HEK293 (cell line): ENCODE measurements around the gene FRMPD2.
A peak's percentile ranks its signal among the peaks of the same experiment; 100 is the strongest.

Experiments
- CTCF ChIA-PET: fragments of 350-600 bp; formaldehyde crosslinking; extraction: SDS; loops from one replicate; lab custom pipeline; 2021; ENCODE audit warnings: antibody characterized with exemption; lab: Yijun Ruan, JAX
- POLR2A ChIA-PET: fragments of 300-600 bp; formaldehyde crosslinking; extraction: SDS; loops from one replicate; lab custom pipeline; 2020; ENCODE audit warnings: antibody characterized with exemption, inconsistent platforms; lab: Yijun Ruan, JAX
- H3K27ac ChIP-seq: fragments of 200-500 bp; sonication (Bioruptor generic); 2 replicates; pipeline ENCODE4 v1.5.1; 2014; ENCODE audit warnings: low read depth, low read length, control low read depth, inconsistent platforms; ENCODE audit errors: extremely low read depth
- H3K36me3 ChIP-seq, 2 experiments: fragments of 200-500 bp in 1 of 2; sonication (Bioruptor generic) in 1 of 2; 1 replicate in 1 of 2; 2 replicates in 1 of 2; pipeline ENCODE4 v1.5.1; 2014 to 2017; ENCODE audit warnings: inconsistent platforms in 2 of 2, low read length in 2 of 2; ENCODE audit not compliant: control insufficient read depth in 2 of 2, insufficient read depth in 1 of 2
- H3K4me1 ChIP-seq: fragments of 200-500 bp; sonication (Bioruptor generic); 2 replicates; pipeline ENCODE4 v1.5.1; 2014; ENCODE audit warnings: mild to moderate bottlenecking, low read length, inconsistent platforms; ENCODE audit not compliant: control insufficient read depth, insufficient read depth
- H3K4me3 ChIP-seq: 2 replicates; pipeline ENCODE4 v1.5.1; 2011; ENCODE audit warnings: low read depth, mild to moderate bottlenecking, control low read depth, low read length, moderate library complexity
- H3K9me3 ChIP-seq: fragments of 200-500 bp; sonication (Bioruptor generic); 2 replicates; pipeline ENCODE4 v1.5.1; 2014; ENCODE audit warnings: low read depth, low read length, inconsistent platforms; ENCODE audit not compliant: control insufficient read depth, insufficient read depth
- GLI4 ChIP-seq: fragments of 450-650 bp; formaldehyde crosslinking; IDR thresholded peaks from 2 replicates; pipeline ENCODE4 v1.5.1; 2016; ENCODE audit warnings: missing biosample characterization, missing genetic modification characterization
- HOXC10 ChIP-seq: sonication (generic); formaldehyde crosslinking; IDR thresholded peaks from 2 replicates; pipeline ENCODE4 v1.8.1; 2023; ENCODE audit warnings: mild to moderate bottlenecking, missing genetic modification reagents
- ZFP37 ChIP-seq: fragments of 450-650 bp; formaldehyde crosslinking; IDR thresholded peaks from 2 replicates; pipeline ENCODE4 v1.5.1; 2016; ENCODE audit warnings: missing biosample characterization, missing genetic modification characterization
- ZNF112 ChIP-seq: fragments of 450-650 bp; formaldehyde crosslinking; IDR thresholded peaks from 2 replicates; pipeline ENCODE4 v1.5.0; 2017; ENCODE audit warnings: missing biosample characterization, missing genetic modification characterization
- ZNF133 ChIP-seq: fragments of 450-650 bp; formaldehyde crosslinking; IDR thresholded peaks from 2 replicates; pipeline ENCODE4 v1.5.1; 2016; ENCODE audit warnings: missing biosample characterization, missing genetic modification characterization
- ZNF221 ChIP-seq: fragments of 450-650 bp; formaldehyde crosslinking; IDR thresholded peaks from 2 replicates; pipeline ENCODE4 v1.5.1; 2017; ENCODE audit warnings: missing biosample characterization, missing genetic modification characterization, borderline replicate concordance
- ZNF404 ChIP-seq: fragments of 450-650 bp; formaldehyde crosslinking; IDR thresholded peaks from 2 replicates; pipeline ENCODE4 v1.5.1; 2017; ENCODE audit warnings: missing biosample characterization, missing genetic modification characterization
- ZNF488 ChIP-seq: fragments of 450-650 bp; formaldehyde crosslinking; IDR thresholded peaks from 2 replicates; pipeline ENCODE4 v1.5.1; 2016; ENCODE audit warnings: missing biosample characterization, missing genetic modification characterization
- ZNF621 ChIP-seq: fragments of 450-650 bp; formaldehyde crosslinking; IDR thresholded peaks from 2 replicates; pipeline ENCODE4 v1.5.1; 2017; ENCODE audit warnings: missing biosample characterization, missing genetic modification characterization
- ZNF776 ChIP-seq: fragments of 450-650 bp; formaldehyde crosslinking; IDR thresholded peaks from 2 replicates; pipeline ENCODE4 v1.5.0; 2017; ENCODE audit warnings: missing biosample characterization, missing genetic modification characterization, borderline replicate concordance
- ZNF785 ChIP-seq: fragments of 450-650 bp; formaldehyde crosslinking; IDR thresholded peaks from 2 replicates; pipeline ENCODE4 v1.5.1; 2016; ENCODE audit warnings: missing biosample characterization, missing genetic modification characterization
- ZNF792 ChIP-seq: fragments of 450-650 bp; formaldehyde crosslinking; IDR thresholded peaks from 2 replicates; pipeline ENCODE4 v1.5.1; 2016; ENCODE audit warnings: missing biosample characterization, missing genetic modification characterization
- ZXDB ChIP-seq: fragments of 450-650 bp; formaldehyde crosslinking; IDR thresholded peaks from 2 replicates; pipeline ENCODE4 v1.5.1; 2016; ENCODE audit warnings: missing biosample characterization, missing genetic modification characterization
- TF ChIP-seq, protein P1 (sequence below): fragments of 450-650 bp; formaldehyde crosslinking; IDR thresholded peaks from 2 replicates; pipeline ENCODE4 v1.5.1; 2016; ENCODE audit warnings: missing biosample characterization, missing genetic modification characterization
- TF ChIP-seq, protein P2 (sequence below): fragments of 450-650 bp; formaldehyde crosslinking; IDR thresholded peaks from 2 replicates; pipeline ENCODE4 v1.5.1; 2016; ENCODE audit warnings: missing biosample characterization, missing genetic modification characterization
- TF ChIP-seq, protein P3 (sequence below): fragments of 450-650 bp; formaldehyde crosslinking; IDR thresholded peaks from 2 replicates; pipeline ENCODE4 v1.5.1; 2016; ENCODE audit warnings: missing biosample characterization, missing genetic modification characterization

FRMPD2 gene

DNA sequence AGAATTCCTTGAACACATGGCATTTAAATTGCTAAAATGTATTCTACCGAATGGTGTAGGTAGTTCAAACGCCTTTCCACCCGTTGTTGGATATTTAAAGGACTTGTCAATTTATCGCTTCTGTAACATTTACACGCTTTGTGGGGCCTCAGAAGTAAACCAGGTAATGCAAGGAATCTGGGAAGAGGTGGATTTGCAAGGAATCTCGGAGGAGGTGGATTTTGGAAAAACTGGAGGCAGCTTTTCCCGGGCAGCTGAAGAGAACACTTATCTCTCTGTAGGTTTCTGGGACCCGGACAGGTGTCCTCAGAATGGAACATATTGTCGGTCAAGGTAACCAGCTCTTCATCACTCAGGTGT lies 31.4 kb upstream of the FRMPD2 start:
- POLR2A ChIA-PET: interaction anchor here (1.1 kb wide), 1 partner anchor 8 kb away, joined by 3 read pairs; no protein-coding TSS in a partner anchor

DNA sequence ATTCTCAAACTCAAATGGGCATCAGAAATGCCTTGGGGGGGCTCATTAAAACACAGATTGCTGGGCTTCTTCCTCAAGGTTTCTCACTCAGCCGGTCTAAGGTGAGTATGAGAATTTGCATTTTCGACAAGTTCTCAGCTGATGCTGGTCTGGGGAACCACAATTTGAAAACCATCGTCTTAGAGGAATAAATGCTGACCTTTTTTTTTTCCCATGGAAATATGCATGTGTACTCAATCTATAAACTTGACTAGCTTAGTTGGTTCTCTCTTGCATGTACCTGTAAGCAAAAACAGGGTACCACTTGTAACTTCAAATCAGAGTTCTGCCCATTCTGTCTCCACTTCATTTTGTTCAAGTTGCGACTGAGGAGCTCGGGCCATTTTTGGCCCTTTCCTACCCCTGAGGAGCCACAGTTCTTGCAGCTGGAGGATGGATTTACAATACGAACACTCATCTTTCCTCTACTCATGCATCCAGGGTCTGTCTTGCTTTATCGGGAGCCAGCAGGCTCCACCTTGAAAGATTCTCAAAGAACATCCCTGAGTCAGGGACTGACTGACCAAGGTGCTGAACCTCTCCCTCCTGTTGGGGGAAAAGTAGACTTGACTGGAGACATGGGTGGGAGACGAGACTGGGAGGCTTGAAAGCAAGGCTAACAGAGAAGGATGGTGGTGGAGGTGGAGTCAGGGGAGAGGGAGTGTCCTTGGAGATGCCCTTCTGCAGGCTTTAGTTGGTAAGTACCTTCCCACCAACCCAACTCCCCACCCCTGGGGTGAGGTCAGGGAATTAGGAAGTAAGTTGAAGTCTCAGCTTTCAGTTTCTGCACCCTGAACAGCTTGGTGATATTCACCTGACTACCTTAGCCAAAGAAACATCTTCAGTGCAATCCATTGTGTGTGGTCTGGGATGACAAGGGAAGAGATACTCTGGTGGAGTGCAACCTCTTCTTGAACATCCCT lies 28.3 kb upstream of the FRMPD2 start:
- H3K4me3 ChIP-seq: no peak overlapping the region
- CTCF ChIA-PET: interaction anchor here (0.5 kb wide), 1 partner anchor 81 kb away, joined by 5 read pairs; no protein-coding TSS in a partner anchor
- H3K9me3 ChIP-seq: no peaks in the 10 kb centered on the region
- H3K4me1 ChIP-seq: 0 out of 2 replicates have a peak, but pooled peaks cover 3% of the 10 kb centered on the region
- POLR2A ChIA-PET: no interaction called here
- TF ChIP-seq ZNF404 (tag by site-specific recombination) (no peak), HOXC10 (CRISPR knock-in tag) (no peak), ZNF112 (tag by site-specific recombination) (no peak)
- TF ChIP-seq, protein P1, sequence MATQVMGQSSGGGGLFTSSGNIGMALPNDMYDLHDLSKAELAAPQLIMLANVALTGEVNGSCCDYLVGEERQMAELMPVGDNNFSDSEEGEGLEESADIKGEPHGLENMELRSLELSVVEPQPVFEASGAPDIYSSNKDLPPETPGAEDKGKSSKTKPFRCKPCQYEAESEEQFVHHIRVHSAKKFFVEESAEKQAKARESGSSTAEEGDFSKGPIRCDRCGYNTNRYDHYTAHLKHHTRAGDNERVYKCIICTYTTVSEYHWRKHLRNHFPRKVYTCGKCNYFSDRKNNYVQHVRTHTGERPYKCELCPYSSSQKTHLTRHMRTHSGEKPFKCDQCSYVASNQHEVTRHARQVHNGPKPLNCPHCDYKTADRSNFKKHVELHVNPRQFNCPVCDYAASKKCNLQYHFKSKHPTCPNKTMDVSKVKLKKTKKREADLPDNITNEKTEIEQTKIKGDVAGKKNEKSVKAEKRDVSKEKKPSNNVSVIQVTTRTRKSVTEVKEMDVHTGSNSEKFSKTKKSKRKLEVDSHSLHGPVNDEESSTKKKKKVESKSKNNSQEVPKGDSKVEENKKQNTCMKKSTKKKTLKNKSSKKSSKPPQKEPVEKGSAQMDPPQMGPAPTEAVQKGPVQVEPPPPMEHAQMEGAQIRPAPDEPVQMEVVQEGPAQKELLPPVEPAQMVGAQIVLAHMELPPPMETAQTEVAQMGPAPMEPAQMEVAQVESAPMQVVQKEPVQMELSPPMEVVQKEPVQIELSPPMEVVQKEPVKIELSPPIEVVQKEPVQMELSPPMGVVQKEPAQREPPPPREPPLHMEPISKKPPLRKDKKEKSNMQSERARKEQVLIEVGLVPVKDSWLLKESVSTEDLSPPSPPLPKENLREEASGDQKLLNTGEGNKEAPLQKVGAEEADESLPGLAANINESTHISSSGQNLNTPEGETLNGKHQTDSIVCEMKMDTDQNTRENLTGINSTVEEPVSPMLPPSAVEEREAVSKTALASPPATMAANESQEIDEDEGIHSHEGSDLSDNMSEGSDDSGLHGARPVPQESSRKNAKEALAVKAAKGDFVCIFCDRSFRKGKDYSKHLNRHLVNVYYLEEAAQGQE (tag by site-specific recombination): peak; percentile 81
- no peaks in the 10 kb centered on the region for H3K36me3 ChIP-seq
- H3K27ac ChIP-seq: no peak overlapping the region

More for the DNA sequence above, 31.4 kb upstream of the FRMPD2 start:
- Histone ChIP-seq H3K9me3 (no peaks in the 10 kb centered on the region), H3K4me3 (peak overlapping the region; percentile 27), H3K36me3 (no peaks in the 10 kb centered on the region), H3K27ac (no peak overlapping the region; the same call in 1 of the 2 replicates), H3K4me1 (peaks cover 9% of the 10 kb centered on the region; the same call in 1 of the 2 replicates)
- CTCF ChIA-PET: no interaction called here
- TF ChIP-seq ZFP37 (tag by site-specific recombination) (no peak), ZXDB (tag by site-specific recombination) (no peak), ZNF776 (tag by site-specific recombination) (no peak), ZNF133 (tag by site-specific recombination) (no peak), ZNF792 (tag by site-specific recombination) (no peak), ZNF488 (tag by site-specific recombination) (no peak), ZNF621 (tag by site-specific recombination) (no peak), ZNF221 (tag by site-specific recombination) (no peak), GLI4 (tag by site-specific recombination) (no peak), ZNF785 (tag by site-specific recombination) (no peak)
- TF ChIP-seq, protein P1 (tag by site-specific recombination): no peak
- TF ChIP-seq, protein P2, sequence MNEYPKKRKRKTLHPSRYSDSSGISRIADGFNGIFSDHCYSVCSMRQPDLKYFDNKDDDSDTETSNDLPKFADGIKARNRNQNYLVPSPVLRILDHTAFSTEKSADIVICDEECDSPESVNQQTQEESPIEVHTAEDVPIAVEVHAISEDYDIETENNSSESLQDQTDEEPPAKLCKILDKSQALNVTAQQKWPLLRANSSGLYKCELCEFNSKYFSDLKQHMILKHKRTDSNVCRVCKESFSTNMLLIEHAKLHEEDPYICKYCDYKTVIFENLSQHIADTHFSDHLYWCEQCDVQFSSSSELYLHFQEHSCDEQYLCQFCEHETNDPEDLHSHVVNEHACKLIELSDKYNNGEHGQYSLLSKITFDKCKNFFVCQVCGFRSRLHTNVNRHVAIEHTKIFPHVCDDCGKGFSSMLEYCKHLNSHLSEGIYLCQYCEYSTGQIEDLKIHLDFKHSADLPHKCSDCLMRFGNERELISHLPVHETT (tag by site-specific recombination): no peak
- TF ChIP-seq, protein P3, sequence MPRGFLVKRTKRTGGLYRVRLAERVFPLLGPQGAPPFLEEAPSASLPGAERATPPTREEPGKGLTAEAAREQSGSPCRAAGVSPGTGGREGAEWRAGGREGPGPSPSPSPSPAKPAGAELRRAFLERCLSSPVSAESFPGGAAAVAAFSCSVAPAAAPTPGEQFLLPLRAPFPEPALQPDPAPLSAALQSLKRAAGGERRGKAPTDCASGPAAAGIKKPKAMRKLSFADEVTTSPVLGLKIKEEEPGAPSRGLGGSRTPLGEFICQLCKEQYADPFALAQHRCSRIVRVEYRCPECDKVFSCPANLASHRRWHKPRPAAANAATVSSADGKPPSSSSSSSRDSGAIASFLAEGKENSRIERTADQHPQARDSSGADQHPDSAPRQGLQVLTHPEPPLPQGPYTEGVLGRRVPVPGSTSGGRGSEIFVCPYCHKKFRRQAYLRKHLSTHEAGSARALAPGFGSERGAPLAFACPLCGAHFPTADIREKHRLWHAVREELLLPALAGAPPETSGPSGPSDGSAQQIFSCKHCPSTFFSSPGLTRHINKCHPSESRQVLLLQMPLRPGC (tag by site-specific recombination): no peak
